ENCODE data around the gene MDN1.

- TF ChIP-seq, protein P1, sequence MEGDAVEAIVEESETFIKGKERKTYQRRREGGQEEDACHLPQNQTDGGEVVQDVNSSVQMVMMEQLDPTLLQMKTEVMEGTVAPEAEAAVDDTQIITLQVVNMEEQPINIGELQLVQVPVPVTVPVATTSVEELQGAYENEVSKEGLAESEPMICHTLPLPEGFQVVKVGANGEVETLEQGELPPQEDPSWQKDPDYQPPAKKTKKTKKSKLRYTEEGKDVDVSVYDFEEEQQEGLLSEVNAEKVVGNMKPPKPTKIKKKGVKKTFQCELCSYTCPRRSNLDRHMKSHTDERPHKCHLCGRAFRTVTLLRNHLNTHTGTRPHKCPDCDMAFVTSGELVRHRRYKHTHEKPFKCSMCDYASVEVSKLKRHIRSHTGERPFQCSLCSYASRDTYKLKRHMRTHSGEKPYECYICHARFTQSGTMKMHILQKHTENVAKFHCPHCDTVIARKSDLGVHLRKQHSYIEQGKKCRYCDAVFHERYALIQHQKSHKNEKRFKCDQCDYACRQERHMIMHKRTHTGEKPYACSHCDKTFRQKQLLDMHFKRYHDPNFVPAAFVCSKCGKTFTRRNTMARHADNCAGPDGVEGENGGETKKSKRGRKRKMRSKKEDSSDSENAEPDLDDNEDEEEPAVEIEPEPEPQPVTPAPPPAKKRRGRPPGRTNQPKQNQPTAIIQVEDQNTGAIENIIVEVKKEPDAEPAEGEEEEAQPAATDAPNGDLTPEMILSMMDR (IDR thresholded peaks at IDR 0.05), result no peak
- no peak for TF ChIP-seq POLR2A (IDR thresholded peaks at IDR 0.05)
Observed at GRCh38 chr6:89729818-89730217, 89.8 kb downstream of the MDN1 start.

Measured in uterus (tissue), 2 donors.